Measurements from ENCODE around the gene NFU1. TPM values are rescaled to one million over a fixed set of nuclear protein-coding genes. Genes with fewer than 3 reads are reported as not detected.

The NFU1 gene
- total RNA-seq: 10 to 100 TPM; 15.4 to 32.3 TPM

DNA sequence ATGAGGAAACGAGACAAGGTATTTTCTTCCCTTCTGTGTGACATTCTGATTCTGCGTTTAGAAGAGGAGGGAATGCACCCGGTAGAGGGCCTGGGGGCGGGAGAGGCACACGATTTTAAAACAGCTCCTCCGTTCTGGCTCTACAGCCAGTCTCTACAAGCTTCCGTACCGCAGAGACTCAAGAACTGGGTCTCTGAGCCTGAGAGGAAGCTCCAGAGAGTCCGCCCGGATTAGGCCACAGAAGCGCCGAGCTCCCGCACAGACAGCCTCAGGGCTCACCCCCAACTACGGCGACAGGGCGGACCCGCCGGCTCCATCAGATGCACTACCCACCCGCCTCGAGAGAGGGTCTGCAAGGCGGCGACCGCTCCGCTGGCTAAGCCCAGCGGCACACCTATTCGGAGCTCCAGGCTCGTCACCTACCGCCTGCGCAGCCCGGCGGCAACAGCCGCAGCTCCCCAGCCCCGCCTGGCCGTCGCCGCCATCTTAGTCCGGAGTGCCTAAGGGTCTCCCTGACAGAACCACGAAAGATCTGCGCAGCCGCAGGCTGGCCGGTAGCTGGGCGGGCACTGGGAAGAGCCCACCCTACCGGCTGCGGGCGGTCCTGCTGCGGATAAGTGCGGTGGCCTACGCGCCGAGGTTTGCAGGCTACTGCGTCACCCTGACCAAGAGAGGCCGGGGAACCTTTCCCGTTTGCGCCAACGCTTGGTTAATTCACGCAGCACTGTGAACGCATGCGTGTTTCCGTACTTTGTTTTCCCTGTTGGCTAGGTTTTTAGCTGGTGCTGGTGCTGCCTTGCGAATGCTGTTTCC is at the start of gene NFU1:
Gene NFU1 (minus strand): TSS at position 498 of the 813 bp plus-strand sequence. CDS start 13 bp downstream, at position 485.
- Mint-ChIP-seq H3K4me3 (peak within 1 kb of the TSS; percentile 81), H3K4me1 (peaks cover 18% of the 10 kb centered on the region), H3K36me3 (ENCODE audit: low read depth) (no peaks in the 10 kb centered on the region), H3K9me3 (peaks cover 6% of the 10 kb centered on the region), H3K27ac (peak within 1 kb of the TSS; percentile 91), H3K27me3 (no peaks in the 10 kb centered on the region)
- ATAC-seq (replicated peaks): peak; percentile 93

DNA sequence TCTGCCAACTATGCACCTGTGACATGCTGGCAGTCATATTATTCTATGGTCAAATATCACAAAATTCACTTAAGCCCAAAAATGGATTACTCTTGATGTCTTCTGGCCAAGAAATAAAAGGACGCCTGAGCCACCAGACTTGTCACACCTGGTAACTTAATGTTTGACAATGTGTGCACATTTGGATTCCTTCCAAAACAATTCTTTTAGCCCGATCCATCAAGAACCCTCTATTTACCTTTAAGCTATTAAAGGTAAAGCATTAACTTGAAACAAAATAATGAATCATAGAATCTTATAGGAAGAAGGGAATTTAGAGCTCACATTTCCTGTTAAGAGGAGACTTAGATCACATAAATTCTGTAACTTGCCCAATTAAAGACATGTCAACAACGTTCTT is 46.5 kb upstream of the NFU1 start:
- no peaks in the 10 kb centered on the region for H3K27me3 Mint-ChIP-seq
- ATAC-seq (replicated peaks): no peak
- H3K4me3 Mint-ChIP-seq: no peak overlapping the region
- peaks cover 95% of the 10 kb centered on the region for H3K36me3 Mint-ChIP-seq (ENCODE audit: low read depth)
- H3K9me3 Mint-ChIP-seq: no peaks in the 10 kb centered on the region
- peak overlapping the region; percentile 66 for H3K27ac Mint-ChIP-seq
- peaks cover 15% of the 10 kb centered on the region for H3K4me1 Mint-ChIP-seq

DNA sequence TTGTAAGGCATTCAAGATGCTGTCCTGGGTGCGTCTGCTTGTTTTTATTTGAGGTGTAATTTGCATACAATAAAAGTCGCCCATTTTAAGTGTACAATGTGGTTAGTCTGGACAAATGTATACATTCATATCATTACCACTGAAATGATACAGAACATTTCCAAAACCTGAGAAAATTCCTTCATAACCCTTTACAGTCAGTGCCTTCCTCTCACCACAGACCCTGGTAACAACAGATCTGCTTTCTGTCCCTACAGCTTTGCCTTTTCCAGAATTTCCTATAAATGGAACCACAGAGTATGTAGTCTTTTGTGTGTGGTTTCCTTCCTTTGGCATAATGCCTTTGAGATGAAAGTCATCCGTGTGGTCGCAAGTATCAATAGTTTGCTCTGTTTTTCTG is 45.8 kb upstream of the NFU1 start:
- peaks cover 12% of the 10 kb centered on the region for H3K4me1 Mint-ChIP-seq
- no peak overlapping the region for H3K4me3 Mint-ChIP-seq
- H3K9me3 Mint-ChIP-seq: no peaks in the 10 kb centered on the region
- ATAC-seq (replicated peaks): peak; percentile 67
- H3K36me3 Mint-ChIP-seq (ENCODE audit: low read depth): peaks cover 93% of the 10 kb centered on the region
- H3K27me3 Mint-ChIP-seq: no peaks in the 10 kb centered on the region
- H3K27ac Mint-ChIP-seq: peak overlapping the region; percentile 66

DNA sequence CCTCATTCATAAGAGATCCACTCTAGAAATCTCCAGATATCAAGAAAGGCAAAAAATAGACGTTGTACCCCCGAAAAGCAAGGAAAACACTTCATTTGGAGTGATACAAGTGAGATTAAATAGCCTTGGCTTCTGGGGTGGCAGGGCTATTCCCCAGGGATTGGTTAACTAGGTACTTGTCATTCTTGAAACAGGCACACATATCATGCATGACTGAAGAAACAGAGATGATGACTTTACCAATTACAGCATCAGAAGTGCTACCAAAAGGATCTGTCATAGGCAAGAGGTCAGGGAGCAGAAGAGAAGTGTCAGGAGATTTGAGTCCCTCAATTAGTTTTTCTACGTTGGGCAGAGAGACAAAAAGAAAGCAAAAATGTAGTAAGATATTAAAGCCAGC is 45.2 kb upstream of the NFU1 start:
- H3K36me3 Mint-ChIP-seq (ENCODE audit: low read depth): peaks cover 93% of the 10 kb centered on the region
- no peaks in the 10 kb centered on the region for H3K27me3 Mint-ChIP-seq
- no peaks in the 10 kb centered on the region for H3K9me3 Mint-ChIP-seq
- no peak overlapping the region for H3K27ac Mint-ChIP-seq
- H3K4me3 Mint-ChIP-seq: no peak overlapping the region
- ATAC-seq (replicated peaks): no peak
- H3K4me1 Mint-ChIP-seq: peaks cover 17% of the 10 kb centered on the region

DNA sequence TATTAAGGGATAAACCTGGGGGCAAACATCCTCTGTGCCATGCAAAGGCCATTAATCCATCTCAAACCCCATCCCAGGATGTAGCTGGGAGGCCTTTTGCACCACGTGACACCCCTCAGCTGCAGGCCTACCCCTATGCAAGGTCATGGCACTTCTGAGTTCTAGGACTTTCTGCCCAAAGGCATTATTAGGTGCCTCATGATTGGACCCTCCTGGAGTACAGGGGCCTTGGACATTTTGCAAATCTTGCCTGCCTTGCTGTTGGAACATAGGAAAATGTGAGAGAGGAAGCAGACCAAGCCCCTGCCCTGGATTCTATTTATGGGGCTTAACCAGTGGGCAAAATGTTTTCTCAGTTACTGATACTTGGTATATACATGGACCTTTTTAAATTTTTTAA is 44.2 kb upstream of the NFU1 start:
- H3K36me3 Mint-ChIP-seq (ENCODE audit: low read depth): peaks cover 93% of the 10 kb centered on the region

DNA sequence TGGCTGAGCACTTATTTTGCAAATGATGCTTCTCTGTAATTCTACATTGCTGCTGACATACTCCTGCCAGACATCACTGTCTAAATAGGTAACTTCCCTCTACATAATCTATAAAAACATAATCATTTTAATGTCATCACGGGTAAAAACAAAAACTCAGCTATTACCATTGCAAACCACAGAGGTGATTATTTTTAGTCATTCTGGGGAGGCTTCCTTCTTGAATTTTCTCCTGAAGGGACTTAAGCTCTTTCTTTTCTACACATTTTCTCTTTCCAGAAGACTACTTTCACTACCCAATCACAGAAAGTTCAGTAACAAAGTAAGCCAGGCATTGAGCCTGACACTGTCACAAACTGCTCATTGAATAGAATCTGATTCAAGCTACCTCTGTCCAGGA is 40.4 kb upstream of the NFU1 start:
- H3K36me3 Mint-ChIP-seq (ENCODE audit: low read depth): peaks cover 90% of the 10 kb centered on the region
- H3K4me3 Mint-ChIP-seq: no peak overlapping the region
- peak; percentile 70 for ATAC-seq (replicated peaks)
- no peaks in the 10 kb centered on the region for H3K9me3 Mint-ChIP-seq
- peaks cover 31% of the 10 kb centered on the region for H3K4me1 Mint-ChIP-seq
- H3K27ac Mint-ChIP-seq: no peak overlapping the region
- no peaks in the 10 kb centered on the region for H3K27me3 Mint-ChIP-seq

More for the DNA sequence above, 44.2 kb upstream of the NFU1 start:
- Mint-ChIP-seq H3K4me1 (peaks cover 20% of the 10 kb centered on the region), H3K4me3 (no peak overlapping the region), H3K9me3 (no peaks in the 10 kb centered on the region), H3K27me3 (no peaks in the 10 kb centered on the region), H3K27ac (no peak overlapping the region)
- no peak for ATAC-seq (replicated peaks)

DNA sequence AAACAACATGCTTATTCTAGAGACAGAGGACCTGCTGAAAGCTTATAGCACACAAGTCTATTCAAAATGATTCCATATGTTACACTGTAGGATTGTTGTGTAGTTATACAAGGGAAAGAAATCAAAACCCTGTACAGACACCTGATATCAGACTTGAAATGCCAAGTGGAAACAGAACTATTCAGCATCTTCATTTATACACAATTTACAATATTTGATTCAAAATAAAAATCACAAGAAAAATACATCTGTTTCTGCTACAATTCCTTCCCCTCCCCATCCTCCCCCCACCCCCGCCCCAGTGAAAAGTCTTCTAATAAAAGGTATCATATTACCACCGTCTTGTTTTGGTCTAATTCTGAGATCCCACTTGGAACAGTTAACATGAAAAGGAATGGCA is 37.5 kb upstream of the NFU1 start:
- ATAC-seq (replicated peaks): no peak

DNA sequence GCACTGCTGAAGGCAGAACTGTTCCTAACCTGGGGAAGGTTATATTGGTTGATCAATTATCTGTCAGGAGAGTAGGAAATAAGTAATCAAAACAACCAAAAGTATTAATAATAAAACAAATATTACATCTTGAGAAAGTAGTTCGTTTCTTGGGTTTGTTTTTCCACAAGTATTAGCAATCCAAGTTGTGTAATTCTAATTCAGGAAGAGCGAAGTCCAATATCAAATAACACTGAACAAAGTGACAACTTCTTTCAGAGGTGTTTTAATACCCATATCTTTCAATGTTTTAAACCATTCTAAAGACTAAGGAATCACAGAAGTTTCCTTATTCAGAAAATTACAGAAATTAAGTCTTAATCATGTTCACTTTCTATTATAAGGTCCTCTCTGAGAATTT is 34.6 kb upstream of the NFU1 start:
- Mint-ChIP-seq H3K4me1 (peaks cover 19% of the 10 kb centered on the region), H3K27me3 (no peaks in the 10 kb centered on the region), H3K27ac (no peak overlapping the region), H3K36me3 (ENCODE audit: low read depth) (peaks cover 86% of the 10 kb centered on the region), H3K4me3 (no peak overlapping the region), H3K9me3 (no peaks in the 10 kb centered on the region)
- ATAC-seq (replicated peaks): no peak

More for the DNA sequence above, 37.5 kb upstream of the NFU1 start:
- H3K4me1 Mint-ChIP-seq: peaks cover 35% of the 10 kb centered on the region
- no peak overlapping the region for H3K27ac Mint-ChIP-seq
- no peaks in the 10 kb centered on the region for H3K27me3 Mint-ChIP-seq
- peaks cover 84% of the 10 kb centered on the region for H3K36me3 Mint-ChIP-seq (ENCODE audit: low read depth)
- no peaks in the 10 kb centered on the region for H3K9me3 Mint-ChIP-seq
- H3K4me3 Mint-ChIP-seq: no peak overlapping the region

DNA sequence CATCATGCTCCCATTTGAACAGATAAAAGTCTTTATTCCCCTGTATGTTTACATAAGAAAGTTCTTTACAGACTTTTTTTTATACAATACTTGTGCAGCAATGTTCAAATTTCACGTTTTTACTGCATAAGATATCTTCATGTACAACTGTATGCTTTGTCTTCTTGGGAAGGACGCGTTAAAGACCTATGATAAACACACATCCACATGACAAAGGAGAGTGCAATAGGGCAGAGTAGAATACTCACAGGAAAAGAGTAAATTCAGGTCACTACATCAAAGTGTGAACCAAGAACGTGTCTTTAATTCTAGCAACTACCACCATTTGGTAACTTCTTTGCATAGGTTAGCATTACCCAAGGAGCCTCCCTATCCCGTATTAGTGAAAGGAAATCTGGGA is 33.7 kb upstream of the NFU1 start:
- Mint-ChIP-seq H3K4me1 (peaks cover 14% of the 10 kb centered on the region), H3K27me3 (no peaks in the 10 kb centered on the region), H3K27ac (no peak overlapping the region), H3K9me3 (no peaks in the 10 kb centered on the region), H3K36me3 (ENCODE audit: low read depth) (peaks cover 86% of the 10 kb centered on the region), H3K4me3 (no peak overlapping the region)
- no peak for ATAC-seq (replicated peaks)

DNA sequence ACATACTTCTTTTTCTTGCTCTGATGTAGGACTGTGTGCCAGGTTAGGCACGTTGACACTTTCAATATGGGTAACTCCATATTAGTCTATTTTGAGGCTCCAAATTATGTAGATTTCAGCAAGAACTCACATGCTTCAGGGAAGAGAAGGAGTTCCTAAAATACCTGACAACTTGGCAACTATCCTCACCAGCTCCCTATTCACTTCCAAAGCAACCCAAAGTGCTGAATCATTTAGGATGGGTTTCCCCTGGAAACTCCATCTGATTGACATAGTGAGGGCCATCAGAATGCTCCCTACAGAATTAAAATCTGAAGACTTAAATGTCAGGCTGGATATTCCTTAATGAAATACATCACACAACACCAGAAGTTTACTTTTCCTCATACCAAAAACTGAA is 32.5 kb upstream of the NFU1 start:
- peaks cover 86% of the 10 kb centered on the region for H3K36me3 Mint-ChIP-seq (ENCODE audit: low read depth)

DNA sequence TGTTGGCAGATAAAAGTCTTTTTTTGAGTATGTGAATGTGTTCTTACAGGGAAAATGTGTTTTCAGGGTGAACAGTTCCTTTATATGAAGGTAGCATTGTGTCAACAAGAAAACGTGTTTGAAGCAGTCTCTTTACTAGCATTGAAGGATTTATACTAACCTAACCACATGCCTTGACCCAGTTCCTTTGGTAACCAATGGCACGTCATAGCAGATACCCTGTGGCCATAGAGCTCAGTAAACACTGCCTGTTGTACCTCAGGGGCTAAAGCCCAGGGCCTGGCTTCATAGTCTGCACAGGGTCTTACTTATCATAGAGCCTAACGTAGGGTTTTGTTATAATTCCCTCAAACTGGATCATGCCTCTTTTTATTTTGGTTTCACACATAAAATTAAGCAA is 32.1 kb upstream of the NFU1 start:
- Mint-ChIP-seq H3K27ac (no peak overlapping the region), H3K9me3 (no peaks in the 10 kb centered on the region), H3K4me1 (peaks cover 4% of the 10 kb centered on the region), H3K4me3 (no peak overlapping the region), H3K27me3 (no peaks in the 10 kb centered on the region), H3K36me3 (ENCODE audit: low read depth) (peaks cover 88% of the 10 kb centered on the region)
- ATAC-seq (replicated peaks): peak; percentile 37

More for the DNA sequence above, 32.5 kb upstream of the NFU1 start:
- Mint-ChIP-seq H3K4me3 (no peak overlapping the region), H3K27ac (no peak overlapping the region), H3K9me3 (no peaks in the 10 kb centered on the region), H3K27me3 (no peaks in the 10 kb centered on the region), H3K4me1 (peaks cover 4% of the 10 kb centered on the region)
- ATAC-seq (replicated peaks): no peak

DNA sequence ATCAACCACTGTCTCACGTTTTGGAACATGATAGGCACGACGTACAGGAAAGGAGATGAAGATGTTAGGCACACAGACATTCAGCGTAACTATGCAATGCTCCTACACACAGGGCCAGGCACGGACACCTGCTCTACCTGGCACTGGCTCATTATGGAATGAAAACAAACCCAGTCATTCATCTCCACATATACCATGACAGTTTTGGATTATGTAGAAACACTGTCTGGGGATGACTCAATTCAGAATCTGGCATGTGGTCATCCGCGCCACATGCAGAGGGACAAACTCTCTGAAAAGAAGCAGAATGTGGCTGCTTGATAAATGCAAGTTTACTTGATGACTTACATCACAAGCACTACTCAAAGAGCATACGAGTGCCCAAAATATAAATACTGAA is 29.5 kb upstream of the NFU1 start:
- Mint-ChIP-seq H3K27me3 (no peaks in the 10 kb centered on the region), H3K9me3 (no peaks in the 10 kb centered on the region), H3K36me3 (ENCODE audit: low read depth) (peaks cover 93% of the 10 kb centered on the region), H3K4me1 (peaks cover 4% of the 10 kb centered on the region), H3K27ac (no peak overlapping the region), H3K4me3 (no peak overlapping the region)
- ATAC-seq (replicated peaks): peak; percentile 83

DNA sequence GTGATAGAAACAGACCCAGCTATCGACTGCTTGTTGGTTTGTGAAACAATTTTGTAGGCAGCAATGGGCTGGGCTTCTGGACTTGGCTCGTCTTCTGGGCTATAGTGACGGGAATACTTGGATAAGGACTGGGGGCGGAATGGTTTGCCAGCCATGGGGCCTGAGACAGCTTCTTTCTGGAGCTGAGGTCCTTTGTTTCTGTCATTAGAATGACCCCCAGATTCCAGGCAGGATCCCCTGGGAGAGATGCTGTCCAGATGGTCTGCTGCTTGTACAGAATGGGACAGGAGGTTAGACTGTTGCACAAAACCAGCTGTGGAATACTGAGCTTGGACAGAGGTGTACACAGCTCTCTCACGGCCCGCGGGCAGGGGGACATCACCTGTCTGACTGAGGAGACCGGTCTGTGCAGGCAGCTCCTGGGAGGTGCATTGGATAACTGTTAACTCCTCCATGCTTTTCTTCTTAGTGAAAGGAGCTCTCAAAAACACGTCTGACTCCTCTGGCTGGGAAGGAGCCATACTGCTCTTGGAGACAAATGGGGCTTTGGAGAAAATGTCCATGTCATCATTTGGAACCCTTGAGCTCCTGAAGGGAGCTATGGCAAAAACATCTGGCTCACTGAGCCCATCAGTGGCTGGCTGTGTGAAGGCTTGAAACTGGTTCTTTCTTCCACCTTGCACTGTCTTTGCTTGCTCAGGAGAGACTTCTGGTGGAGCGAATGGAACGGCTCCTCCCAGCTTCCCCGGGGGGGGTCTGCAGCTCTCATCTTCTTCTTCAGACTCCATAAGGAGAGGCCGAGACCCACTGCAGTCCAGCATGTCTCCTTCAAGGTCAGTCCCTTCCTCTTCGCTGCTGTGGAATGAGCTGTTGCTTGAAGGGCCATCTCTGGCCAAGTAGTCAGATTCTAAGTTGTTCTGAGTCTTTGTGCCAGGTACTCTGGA is 28.6 kb upstream of the NFU1 start:
- Mint-ChIP-seq H3K36me3 (ENCODE audit: low read depth) (peaks cover 92% of the 10 kb centered on the region), H3K27ac (peak overlapping the region; percentile 65), H3K9me3 (no peaks in the 10 kb centered on the region), H3K4me1 (peaks cover 4% of the 10 kb centered on the region), H3K4me3 (no peak overlapping the region), H3K27me3 (no peaks in the 10 kb centered on the region)
- no peak for ATAC-seq (replicated peaks)

DNA sequence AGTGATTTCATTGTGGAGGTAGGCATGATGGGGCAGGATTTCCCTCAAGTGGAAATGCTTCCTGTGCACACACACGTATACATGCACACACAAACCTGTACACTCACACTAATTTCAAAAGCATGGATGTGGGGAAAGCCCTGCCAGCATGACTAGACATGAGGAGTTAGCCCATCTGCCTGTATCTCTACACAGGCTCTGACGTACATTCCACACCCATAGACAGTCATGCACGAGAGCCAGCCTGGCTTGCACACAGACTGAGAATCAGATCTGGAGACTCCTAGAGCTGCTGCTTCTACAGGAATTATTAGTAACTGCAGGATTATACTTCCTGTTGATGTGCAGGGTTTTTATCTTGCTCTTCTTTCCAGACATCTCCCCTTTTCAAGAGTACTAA is 27.3 kb upstream of the NFU1 start:
- no peak for ATAC-seq (replicated peaks)
- H3K36me3 Mint-ChIP-seq (ENCODE audit: low read depth): peaks cover 89% of the 10 kb centered on the region
- no peaks in the 10 kb centered on the region for H3K4me1 Mint-ChIP-seq
- H3K9me3 Mint-ChIP-seq: no peaks in the 10 kb centered on the region
- H3K27ac Mint-ChIP-seq: peak overlapping the region; percentile 65
- no peaks in the 10 kb centered on the region for H3K27me3 Mint-ChIP-seq
- no peak overlapping the region for H3K4me3 Mint-ChIP-seq

DNA sequence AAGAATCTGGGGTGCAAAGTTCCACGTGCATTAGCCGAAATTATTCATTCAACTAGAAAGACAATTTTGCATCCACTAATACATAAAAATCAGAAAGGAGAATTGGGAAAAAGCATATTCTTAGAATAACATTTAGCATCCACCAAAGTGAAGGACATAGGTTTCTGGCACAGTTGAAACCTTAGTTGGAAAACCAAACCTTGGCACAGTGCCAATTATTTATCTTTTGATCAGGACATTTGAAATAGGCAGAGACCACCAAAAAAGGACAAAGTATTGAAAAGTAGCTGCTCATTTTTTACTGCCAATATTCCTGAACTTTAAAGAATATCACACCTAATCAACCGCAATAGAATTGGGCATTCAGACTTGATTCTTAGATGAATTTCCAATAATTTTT is 25.5 kb upstream of the NFU1 start:
- peak overlapping the region; percentile 12 for H3K27ac Mint-ChIP-seq
- H3K4me1 Mint-ChIP-seq: no peaks in the 10 kb centered on the region
- no peak for ATAC-seq (replicated peaks)
- H3K9me3 Mint-ChIP-seq: no peaks in the 10 kb centered on the region
- H3K36me3 Mint-ChIP-seq (ENCODE audit: low read depth): peaks cover 71% of the 10 kb centered on the region
- no peak overlapping the region for H3K4me3 Mint-ChIP-seq
- no peaks in the 10 kb centered on the region for H3K27me3 Mint-ChIP-seq
